NB4 (cell line): ENCODE results near the gene FAM181A.

ENCODE experiments used
- CTCF ChIP-seq: IDR thresholded peaks from one replicate; pipeline ENCODE4 v1.5.1; 2012; ENCODE audit warnings: low read depth, low read length
- POLR2A ChIP-seq: IDR thresholded peaks from 2 replicates; pipeline ENCODE4 v1.6.1; 2011; ENCODE audit warnings: mild to moderate bottlenecking; ENCODE audit not compliant: insufficient read length; ENCODE audit errors: extremely low read depth

GRCh38 chr14:93961620-93962019 lies 34.5 kb downstream of the FAM181A start:
- TF ChIP-seq CTCF (no peak), POLR2A (no peak)
